ENCODE measurements around the gene AMPH.

DNA sequence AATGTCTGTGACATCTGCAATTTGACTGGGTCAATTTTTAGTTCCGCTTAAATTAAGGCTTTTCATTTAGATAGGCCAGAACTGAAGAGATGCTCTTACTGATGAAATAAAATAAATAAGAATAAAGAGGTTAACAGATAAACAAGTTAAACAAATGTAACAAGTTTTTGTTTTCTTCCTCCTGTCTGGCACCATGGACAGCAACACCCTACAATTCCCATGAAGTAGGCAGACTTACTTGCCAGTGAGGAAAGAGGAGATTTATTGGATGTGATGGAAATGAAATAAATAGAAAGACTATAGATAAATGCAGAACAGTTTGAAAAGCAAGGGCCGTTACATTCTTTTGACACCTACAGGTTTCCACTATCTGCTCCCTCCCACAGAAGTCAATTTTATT is 118.5 kb downstream of the AMPH start:
- TF ChIP-seq EP300 (IDR thresholded peaks at IDR 0.05), result no peak
- TF ChIP-seq, protein P1, sequence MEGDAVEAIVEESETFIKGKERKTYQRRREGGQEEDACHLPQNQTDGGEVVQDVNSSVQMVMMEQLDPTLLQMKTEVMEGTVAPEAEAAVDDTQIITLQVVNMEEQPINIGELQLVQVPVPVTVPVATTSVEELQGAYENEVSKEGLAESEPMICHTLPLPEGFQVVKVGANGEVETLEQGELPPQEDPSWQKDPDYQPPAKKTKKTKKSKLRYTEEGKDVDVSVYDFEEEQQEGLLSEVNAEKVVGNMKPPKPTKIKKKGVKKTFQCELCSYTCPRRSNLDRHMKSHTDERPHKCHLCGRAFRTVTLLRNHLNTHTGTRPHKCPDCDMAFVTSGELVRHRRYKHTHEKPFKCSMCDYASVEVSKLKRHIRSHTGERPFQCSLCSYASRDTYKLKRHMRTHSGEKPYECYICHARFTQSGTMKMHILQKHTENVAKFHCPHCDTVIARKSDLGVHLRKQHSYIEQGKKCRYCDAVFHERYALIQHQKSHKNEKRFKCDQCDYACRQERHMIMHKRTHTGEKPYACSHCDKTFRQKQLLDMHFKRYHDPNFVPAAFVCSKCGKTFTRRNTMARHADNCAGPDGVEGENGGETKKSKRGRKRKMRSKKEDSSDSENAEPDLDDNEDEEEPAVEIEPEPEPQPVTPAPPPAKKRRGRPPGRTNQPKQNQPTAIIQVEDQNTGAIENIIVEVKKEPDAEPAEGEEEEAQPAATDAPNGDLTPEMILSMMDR (IDR thresholded peaks at IDR 0.05), result no peak
- TF ChIP-seq POLR2A (IDR thresholded peaks at IDR 0.05), result no peak

All from tibial nerve (tissue), 4 donors.